HepG2 (cell line): ENCODE measurements around the gene SLC17A9. TPM values are rescaled to one million over a fixed set of nuclear protein-coding genes. Genes with fewer than 3 reads are reported as not detected.
A peak's percentile ranks its signal among the peaks of the same experiment; 100 is the strongest.

Experiments used
- ATF5 ChIP-seq: sonication (generic); formaldehyde crosslinking; IDR thresholded peaks from 2 replicates; pipeline ENCODE4 v1.4.0; 2020; ENCODE audit warnings: mild to moderate bottlenecking, low read depth, missing genetic modification reagents
- CBFB ChIP-seq: sonication (generic); formaldehyde crosslinking; IDR thresholded peaks from 2 replicates; pipeline ENCODE4 v1.4.0; 2020; ENCODE audit warnings: missing genetic modification reagents
- GFI1 ChIP-seq: sonication (generic); formaldehyde crosslinking; IDR thresholded peaks from 2 replicates; pipeline ENCODE4 v1.5.0; 2020; ENCODE audit warnings: missing genetic modification reagents, mild to moderate bottlenecking, borderline replicate concordance
- GMEB1 ChIP-seq: sonication (generic); formaldehyde crosslinking; IDR thresholded peaks from 2 replicates; pipeline ENCODE4 v1.5.1; 2020; ENCODE audit warnings: missing genetic modification reagents, mild to moderate bottlenecking, borderline replicate concordance
- HNF4G ChIP-seq, 2 experiments: sonication (generic) in 1 of 2; formaldehyde crosslinking in 1 of 2; IDR thresholded peaks; 2 replicates each; pipeline versions ENCODE4 v1.4.0 to v1.6.1; 2011 to 2020; ENCODE audit warnings: borderline replicate concordance in 2 of 2, low read depth in 2 of 2, mild to moderate bottlenecking in 2 of 2, low read length in 1 of 2, missing genetic modification reagents in 1 of 2, moderate library complexity in 1 of 2
- NCOA5 ChIP-seq: sonication (generic); formaldehyde crosslinking; IDR thresholded peaks from 2 replicates; pipeline ENCODE4 v1.4.0; 2020; ENCODE audit warnings: missing genetic modification reagents
- NRL ChIP-seq: sonication (generic); formaldehyde crosslinking; IDR thresholded peaks from 2 replicates; pipeline ENCODE4 v1.5.0; 2020; ENCODE audit warnings: missing genetic modification reagents, mild to moderate bottlenecking, moderate library complexity, borderline replicate concordance
- RFXAP ChIP-seq: sonication (generic); formaldehyde crosslinking; IDR thresholded peaks from 2 replicates; pipeline ENCODE4 v1.4.0; 2020; ENCODE audit warnings: missing genetic modification reagents, borderline replicate concordance
- RXRB ChIP-seq: IDR thresholded peaks from 2 replicates; pipeline ENCODE4 v1.6.1; 2016; ENCODE audit warnings: borderline replicate concordance, missing genetic modification reagents, missing compliant biosample characterization
- SAP130 ChIP-seq: IDR thresholded peaks from 2 replicates; pipeline ENCODE4 v1.6.1; 2016; ENCODE audit warnings: low read depth
- SMAD1 ChIP-seq: sonication (generic); formaldehyde crosslinking; IDR thresholded peaks from 2 replicates; pipeline ENCODE4 v1.4.0; 2020; ENCODE audit warnings: missing genetic modification reagents, low read depth, mild to moderate bottlenecking, borderline replicate concordance
- SNAI1 ChIP-seq: sonication (generic); formaldehyde crosslinking; IDR thresholded peaks from 2 replicates; pipeline ENCODE4 v1.5.0; 2020; ENCODE audit warnings: mild to moderate bottlenecking, missing genetic modification reagents, borderline replicate concordance
- SPEN ChIP-seq: sonication (generic); formaldehyde crosslinking; IDR thresholded peaks from 2 replicates; pipeline ENCODE4 v1.5.1; 2020; ENCODE audit warnings: low read depth, mild to moderate bottlenecking, missing genetic modification reagents
- TGIF2 ChIP-seq: IDR thresholded peaks from 2 replicates; pipeline ENCODE4 v1.6.1; 2016; ENCODE audit warnings: control low read depth, missing compliant biosample characterization
- THAP7 ChIP-seq: sonication (generic); formaldehyde crosslinking; IDR thresholded peaks from 2 replicates; pipeline ENCODE4 v1.8.1; 2023; ENCODE audit warnings: mild to moderate bottlenecking, missing genetic modification reagents
- THAP9 ChIP-seq: sonication (generic); formaldehyde crosslinking; IDR thresholded peaks from 2 replicates; pipeline ENCODE4; 2020; ENCODE audit warnings: missing genetic modification reagents, mild to moderate bottlenecking, borderline replicate concordance
- WIZ ChIP-seq: sonication (generic); formaldehyde crosslinking; IDR thresholded peaks from 2 replicates; pipeline ENCODE4 v1.5.1; 2020; ENCODE audit warnings: mild to moderate bottlenecking, missing genetic modification reagents
- ZBTB42 ChIP-seq: sonication (generic); formaldehyde crosslinking; IDR thresholded peaks from 2 replicates; pipeline ENCODE4 v1.5.0; 2020; ENCODE audit warnings: mild to moderate bottlenecking, missing genetic modification reagents
- ZC3H13 ChIP-seq: sonication (generic); formaldehyde crosslinking; IDR thresholded peaks from 2 replicates; pipeline ENCODE4 v1.8.1; 2023; ENCODE audit warnings: mild to moderate bottlenecking, missing genetic modification reagents, moderate library complexity
- ZNF570 ChIP-seq: sonication (generic); formaldehyde crosslinking; IDR thresholded peaks from 2 replicates; pipeline ENCODE4 v1.4.0; 2020; ENCODE audit warnings: mild to moderate bottlenecking, missing genetic modification reagents, borderline replicate concordance
- ZNF580 ChIP-seq: IDR thresholded peaks from 2 replicates; pipeline ENCODE4 v1.6.1; 2016; ENCODE audit warnings: low read depth, borderline replicate concordance
- polyA plus RNA-seq, 8 experiments: library from polyadenylated mRNA; depleted of rRNA in 3 of 8; stranded (reverse) in 7 of 8; unstranded in 1 of 8; fragments of >200 nt; fragmentation: Illumina TruSeq in 4 of 8; extraction: Trizol in 4 of 8; gene quantifications; 2 replicates each; pipeline versions ENCODE4 v1.2.1 to v1.2.3, GENCODE V29; 2011 to 2016; ENCODE audit warnings: low read depth in 4 of 8, missing spikeins in 1 of 8, mixed read lengths in 1 of 8; ENCODE audit not compliant: insufficient read depth in 1 of 8
- total RNA-seq, 5 experiments: library from RNA; depleted of rRNA; stranded (reverse); fragments of >200 nt; fragmentation: Illumina TruSeq; extraction: Trizol; gene quantifications; 2 replicates each; pipeline ENCODE4 v1.2.3, GENCODE V29; 2016; ENCODE audit warnings: low read depth in 1 of 5

Gene SLC17A9
- total and polyA plus RNA-seq, 2 of the 13 experiments (the other 11 are each of a cell fraction or from before 2014, with no cell fraction given) = 110 to 191 TPM

- TF ChIP-seq NRL (CRISPR knock-in tag) (0 out of 2 replicates have a peak, but pooled peaks have one; percentile 15), THAP9 (CRISPR knock-in tag) (0 out of 2 replicates have a peak, but pooled peaks have one; percentile 61), GFI1 (no peak), TGIF2 (CRISPR knock-in tag) (no peak), ZBTB42 (CRISPR knock-in tag) (no peak), GMEB1 (peak; percentile 53; the same call in 1 of the 2 replicates), THAP7 (no peak), SNAI1 (CRISPR knock-in tag) (no peak), RXRB (peak; percentile 51; the same call in 1 of the 2 replicates), ZNF570 (CRISPR knock-in tag) (no peak), WIZ (0 out of 2 replicates have a peak, but pooled peaks have one; percentile 87), ZC3H13 (CRISPR knock-in tag) (peak; percentile 57; the same call in 1 of the 2 replicates), SAP130 (CRISPR knock-in tag) (peak; percentile 79), CBFB (CRISPR knock-in tag) (peak; percentile 71; the same call in 1 of the 2 replicates), ATF5 (CRISPR knock-in tag) (no peak), HNF4G (IDR thresholded peaks at IDR 0.05; ENCODE audit: borderline replicate concordance, low read depth, low read length) (no peak), HNF4G (CRISPR knock-in tag; IDR thresholded peaks at IDR 0.05; ENCODE audit: borderline replicate concordance, low read depth) (peak; percentile 78; the same call in 1 of the 2 replicates), SPEN (CRISPR knock-in tag) (peak; percentile 96), RFXAP (CRISPR knock-in tag) (no peak; the same call in 1 of the 2 replicates), ZNF580 (CRISPR knock-in tag) (peak; percentile 65; the same call in 1 of the 2 replicates), SMAD1 (CRISPR knock-in tag) (peak; percentile 83; the same call in 1 of the 2 replicates), NCOA5 (CRISPR knock-in tag) (no peak)
Measured at GRCh38 chr20:62971950-62972844, 19.7 kb downstream of the SLC17A9 start (continued).
